Testis (tissue), 3 donors: ENCODE measurements around the gene ARID1B. TPM values are rescaled to one million over a fixed set of nuclear protein-coding genes. Genes with fewer than 3 reads are reported as not detected.

Experiments used
- DNase-seq: peaks from one replicate; pipeline ENCODE4 v3.0.0-alpha.2; 2019
- H3K27ac ChIP-seq, 2 donors: fragments of 200-600 bp; sonication (generic); one replicate each; pipeline ENCODE4 v1.5.1; 2019
- H3K27me3 ChIP-seq: fragments of 200-600 bp; sonication (generic); one replicate; pipeline ENCODE4 v1.5.1; 2019
- H3K36me3 ChIP-seq: fragments of 200-600 bp; sonication (generic); one replicate; pipeline ENCODE4 v1.5.1; 2017; ENCODE audit warnings: low read depth; ENCODE audit errors: missing control alignments
- H3K4me1 ChIP-seq: fragments of 200-600 bp; sonication (generic); one replicate; pipeline ENCODE4 v1.5.1; 2019
- H3K4me3 ChIP-seq, 2 donors: fragments of 200-600 bp; sonication (generic); one replicate each; pipeline ENCODE4 v1.5.1; 2017 to 2019
- H3K9me3 ChIP-seq: fragments of 200-600 bp; sonication (generic); one replicate; pipeline ENCODE4 v1.5.1; 2017
- CTCF ChIP-seq, 3 experiments: fragments of 450-650 bp in 2 of 3; fragments of 200-600 bp in 1 of 3; sonication (generic) in 1 of 3; IDR thresholded peaks; one replicate each; pipeline ENCODE4 v1.5.1; 2016 to 2019; ENCODE audit warnings: antibody characterized with exemption in 3 of 3, mild to moderate bottlenecking in 2 of 3, moderate library complexity in 1 of 3
- POLR2A ChIP-seq: fragments of 450-650 bp; IDR thresholded peaks from one replicate; pipeline ENCODE4 v1.6.1; 2017; ENCODE audit warnings: antibody characterized with exemption, mild to moderate bottlenecking, moderate library complexity
- WGBS, 2 donors: methylation state at CpG; one replicate each; pipeline ENCODE4 v1.1.5; 2018; 5-methylcytosine and 5-hydroxymethylcytosine counted together
- intact Hi-C: fragments of 100-400 bp; cut with DNase I; formaldehyde crosslinking; loops from one replicate; pipeline ENCODE4 v1.15.1; 2023; ENCODE audit warnings: low total_unique reads
- polyA plus RNA-seq: library from polyadenylated mRNA; stranded (reverse); fragments of 350-450 nt; fragmentation: Illumina TruSeq; extraction: RNeasy Lipid Tissue Mini Kit (QIAGEN cat#74804); gene quantifications from one replicate; pipeline ENCODE4 v1.2.3, GENCODE V29; 2014; ENCODE audit warnings: low read depth, low replicate concordance; ENCODE audit not compliant: insufficient read depth
- total RNA-seq, 2 donors: library from RNA; depleted of rRNA; stranded (reverse); fragments of >200 nt; gene quantifications; one replicate each; pipeline ENCODE4 v1.2.3, GENCODE V29; 2016

ARID1B gene
- total and polyA plus RNA-seq, 3 donors from 2014 or later, result 26.2 to 126 (median 103) TPM

- TF ChIP-seq POLR2A (no peak), CTCF (IDR thresholded peaks at IDR 0.05) (no peak)
- Histone ChIP-seq H3K9me3 (no peaks in the 10 kb centered on the region), H3K36me3 (no peaks in the 10 kb centered on the region), H3K4me3 (no peak overlapping the region), H3K4me1 (peaks cover 15% of the 10 kb centered on the region), H3K27me3 (no peaks in the 10 kb centered on the region), H3K27ac (no peak overlapping the region)
- intact Hi-C loops, result no loop called here
- DNase-seq, result no peak
- WGBS, 2 donors, result 79 to 84% methylated on average over 8 of the region's 8 CpGs
Observed at GRCh38 chr6:156824142-156824541, 47.0 kb downstream of the ARID1B start.

- Histone ChIP-seq H3K27ac (no peak overlapping the region), H3K36me3 (no peaks in the 10 kb centered on the region), H3K4me3 (no peak overlapping the region), H3K4me1 (peaks cover 15% of the 10 kb centered on the region), H3K27me3 (no peaks in the 10 kb centered on the region), H3K9me3 (no peaks in the 10 kb centered on the region)
- 44 to 61% methylated on average over 3 of the region's 3 CpGs for WGBS, 2 donors
- DNase-seq, result no peak
- no peak for TF ChIP-seq POLR2A
- no peak for TF ChIP-seq CTCF (IDR thresholded peaks at IDR 0.05)
- intact Hi-C loops, result no loop called here
Observed at GRCh38 chr6:156825475-156825874, 48.3 kb downstream of the ARID1B start.

- H3K4me3 ChIP-seq, result no peak overlapping the region
- peak overlapping the region; percentile 15 to 64 for H3K27ac ChIP-seq
- intact Hi-C loops, result no loop called here
- H3K9me3 ChIP-seq, result no peaks in the 10 kb centered on the region
- peaks cover 15% of the 10 kb centered on the region for H3K4me1 ChIP-seq
- 90 to 95% methylated on average over 8 to 10 of the region's 10 CpGs for WGBS, 2 donors
- H3K27me3 ChIP-seq, result no peaks in the 10 kb centered on the region
- DNase-seq, result no peak
- TF ChIP-seq POLR2A, result no peak
- TF ChIP-seq CTCF (IDR thresholded peaks at IDR 0.05), result no peak
- no peaks in the 10 kb centered on the region for H3K36me3 ChIP-seq
Observed at GRCh38 chr6:156826290-156826955, 49.2 kb downstream of the ARID1B start.

GRCh38 chr6:156827382-156827781 is 50.2 kb downstream of the ARID1B start:
- DNase-seq, result no peak
- 31 to 59% methylated on average over 4 of the region's 4 CpGs for WGBS, 2 donors
- Histone ChIP-seq H3K4me1 (peaks cover 15% of the 10 kb centered on the region), H3K27me3 (no peaks in the 10 kb centered on the region), H3K4me3 (no peak overlapping the region), H3K36me3 (no peaks in the 10 kb centered on the region), H3K9me3 (no peaks in the 10 kb centered on the region), H3K27ac (peak overlapping the region; percentile 15 to 64)
- TF ChIP-seq CTCF (IDR thresholded peaks at IDR 0.05) (no peak), POLR2A (no peak)
- intact Hi-C loops, result no loop called here

- no peak overlapping the region for H3K4me3 ChIP-seq
- TF ChIP-seq POLR2A, result no peak
- no peak for TF ChIP-seq CTCF (IDR thresholded peaks at IDR 0.05)
- DNase-seq, result no peak
- peaks cover 10% of the 10 kb centered on the region for H3K4me1 ChIP-seq
- H3K27ac ChIP-seq, result peak overlapping the region; percentile 11 to 64
- WGBS, 2 donors, result 60 to 79% methylated on average over 5 of the region's 5 CpGs
- no peaks in the 10 kb centered on the region for H3K9me3 ChIP-seq
- no peaks in the 10 kb centered on the region for H3K27me3 ChIP-seq
- intact Hi-C loops, result no loop called here
- H3K36me3 ChIP-seq, result no peaks in the 10 kb centered on the region
Observed at GRCh38 chr6:156828280-156828703, 51.1 kb downstream of the ARID1B start.
